ENCODE results near the gene BEND6.

DNA sequence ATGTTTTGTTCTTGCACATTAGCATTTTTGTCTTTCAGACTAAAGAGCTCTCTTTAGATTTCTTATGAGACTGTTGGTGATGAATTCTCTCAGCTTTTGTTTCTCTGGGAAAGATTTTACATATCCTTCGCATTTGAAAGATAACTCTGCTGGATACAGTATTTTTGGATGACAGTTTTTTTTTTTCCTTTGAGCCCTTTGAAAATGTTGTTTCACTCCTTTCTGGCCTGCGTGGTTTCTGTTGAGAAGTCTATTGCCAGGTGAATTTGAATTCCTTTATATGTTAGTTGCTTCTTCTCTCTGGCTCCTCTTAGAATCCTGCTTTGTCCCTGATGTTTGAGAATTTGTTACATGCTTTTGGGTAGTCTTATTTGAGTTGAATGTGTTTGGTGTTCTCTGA lies 69.4 kb downstream of the BEND6 start:
- TF ChIP-seq FOS (IDR thresholded peaks at IDR 0.05; ENCODE audit: low read depth, low read length) (no peak), POLR2A (IDR thresholded peaks at IDR 0.05; ENCODE audit: low read depth, low read length) (no peak), CEBPB (IDR thresholded peaks at IDR 0.05; ENCODE audit: low read depth, low read length) (no peak), BHLHE40 (IDR thresholded peaks at IDR 0.05; ENCODE audit: low read depth, low read length) (no peak), SMC3 (IDR thresholded peaks at IDR 0.05; ENCODE audit: low read depth, low read length) (no peak)
- TF ChIP-seq, protein P1, sequence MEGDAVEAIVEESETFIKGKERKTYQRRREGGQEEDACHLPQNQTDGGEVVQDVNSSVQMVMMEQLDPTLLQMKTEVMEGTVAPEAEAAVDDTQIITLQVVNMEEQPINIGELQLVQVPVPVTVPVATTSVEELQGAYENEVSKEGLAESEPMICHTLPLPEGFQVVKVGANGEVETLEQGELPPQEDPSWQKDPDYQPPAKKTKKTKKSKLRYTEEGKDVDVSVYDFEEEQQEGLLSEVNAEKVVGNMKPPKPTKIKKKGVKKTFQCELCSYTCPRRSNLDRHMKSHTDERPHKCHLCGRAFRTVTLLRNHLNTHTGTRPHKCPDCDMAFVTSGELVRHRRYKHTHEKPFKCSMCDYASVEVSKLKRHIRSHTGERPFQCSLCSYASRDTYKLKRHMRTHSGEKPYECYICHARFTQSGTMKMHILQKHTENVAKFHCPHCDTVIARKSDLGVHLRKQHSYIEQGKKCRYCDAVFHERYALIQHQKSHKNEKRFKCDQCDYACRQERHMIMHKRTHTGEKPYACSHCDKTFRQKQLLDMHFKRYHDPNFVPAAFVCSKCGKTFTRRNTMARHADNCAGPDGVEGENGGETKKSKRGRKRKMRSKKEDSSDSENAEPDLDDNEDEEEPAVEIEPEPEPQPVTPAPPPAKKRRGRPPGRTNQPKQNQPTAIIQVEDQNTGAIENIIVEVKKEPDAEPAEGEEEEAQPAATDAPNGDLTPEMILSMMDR (conservative IDR thresholded peaks at IDR 0.05; ENCODE audit: low read depth, low read length), result no peak
- TF ChIP-seq, protein P2, sequence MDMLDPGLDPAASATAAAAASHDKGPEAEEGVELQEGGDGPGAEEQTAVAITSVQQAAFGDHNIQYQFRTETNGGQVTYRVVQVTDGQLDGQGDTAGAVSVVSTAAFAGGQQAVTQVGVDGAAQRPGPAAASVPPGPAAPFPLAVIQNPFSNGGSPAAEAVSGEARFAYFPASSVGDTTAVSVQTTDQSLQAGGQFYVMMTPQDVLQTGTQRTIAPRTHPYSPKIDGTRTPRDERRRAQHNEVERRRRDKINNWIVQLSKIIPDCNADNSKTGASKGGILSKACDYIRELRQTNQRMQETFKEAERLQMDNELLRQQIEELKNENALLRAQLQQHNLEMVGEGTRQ (IDR thresholded peaks at IDR 0.05; ENCODE audit: low read depth, low read length), result no peak

Data from IMR-90 (cell line).